IPS DF 19.7 (cell line): Measurements from ENCODE around the gene CDK9.

ENCODE experiments used
- DNase-seq: peaks from one replicate; pipeline ENCODE4 v3.0.0-alpha.2; 2013; ENCODE audit warnings: low read depth, low spot score

Gene CDK9

GRCh38 chr9:127803507-127804352, 17.9 kb downstream of the CDK9 start:
- no peak for DNase-seq

GRCh38 chr9:127805620-127806019, 19.8 kb downstream of the CDK9 start:
- DNase-seq = no peak

GRCh38 chr9:127806871-127807270, 21.0 kb downstream of the CDK9 start:
- DNase-seq = no peak

GRCh38 chr9:127808347-127809001, 22.6 kb downstream of the CDK9 start:
- no peak for DNase-seq

- DNase-seq = no peak
Observed at GRCh38 chr9:127809002-127809539, 23.2 kb downstream of the CDK9 start.

- no peak for DNase-seq
Observed at GRCh38 chr9:127809540-127810377, 23.9 kb downstream of the CDK9 start.

- DNase-seq = no peak
Observed at GRCh38 chr9:127810378-127811187, 24.7 kb downstream of the CDK9 start.

- DNase-seq = no peak
Observed at GRCh38 chr9:127812011-127812410, 26.2 kb downstream of the CDK9 start.

GRCh38 chr9:127812936-127813675, 27.3 kb downstream of the CDK9 start:
- no peak for DNase-seq

GRCh38 chr9:127813686-127814226, 27.9 kb downstream of the CDK9 start:
- no peak for DNase-seq

GRCh38 chr9:127814619-127815511, 29.0 kb downstream of the CDK9 start:
- DNase-seq = no peak

GRCh38 chr9:127815512-127816361, 29.9 kb downstream of the CDK9 start:
- DNase-seq = no peak

- DNase-seq = no peak
Observed at GRCh38 chr9:127816362-127816725, 30.5 kb downstream of the CDK9 start.

GRCh38 chr9:127816728-127817127, 30.9 kb downstream of the CDK9 start:
- DNase-seq = no peak

- no peak for DNase-seq
Observed at GRCh38 chr9:127817881-127818434, 32.1 kb downstream of the CDK9 start.

- DNase-seq = no peak
Observed at GRCh38 chr9:127818574-127818973, 32.7 kb downstream of the CDK9 start.

GRCh38 chr9:127822108-127822507, 36.3 kb downstream of the CDK9 start:
- no peak for DNase-seq
